B cell (primary cell): ENCODE measurements around the gene SECTM1. TPM values are rescaled to one million over a fixed set of nuclear protein-coding genes. Genes with fewer than 3 reads are reported as not detected.

Experiments
- ATAC-seq: fragments of 200-7000 bp; cut with Tn5 transposase; one replicate; pipeline ENCODE4 v1.10.0; 2021; ENCODE audit warnings: low read depth, mild to moderate bottlenecking, moderate number of reproducible peaks, moderate library complexity
- CTCF ChIA-PET: fragments of 350-600 bp; sonication (Branson Sonifier 250); formaldehyde crosslinking; loops from one replicate; lab custom pipeline; 2021; ENCODE audit warnings: antibody characterized with exemption, inconsistent platforms; lab: Charles Lee
- POLR2A ChIA-PET: fragments of 350-600 bp; sonication (Branson Sonifier 250); formaldehyde crosslinking; loops from one replicate; lab custom pipeline; 2021; ENCODE audit warnings: antibody characterized with exemption; lab: Charles Lee
- DNase-seq: peaks from one replicate; pipeline ENCODE4 v3.0.0; 2013
- H2AFZ ChIP-seq: 2 replicates; pipeline ENCODE4 v1.6.1; 2012; ENCODE audit warnings: mild to moderate bottlenecking, low read depth, low read length; ENCODE audit not compliant: insufficient read depth, poor library complexity, severe bottlenecking
- H3K27ac ChIP-seq, 2 donors: 1 replicate in 1 of 2; 2 replicates in 1 of 2; pipeline ENCODE4 v1.5.1; 2012 to 2013; ENCODE audit warnings: low read length in 2 of 2, mild to moderate bottlenecking in 2 of 2, moderate library complexity in 1 of 2
- H3K27me3 ChIP-seq, 4 experiments: fragments of 200-600 bp in 1 of 4; sonication (generic) in 1 of 4; replicated peaks in 1 of 4; 1 replicate in 2 of 4; 2 replicates in 2 of 4; pipeline versions ENCODE4 v1.6.1 to v1.7.0; 2013 to 2016; ENCODE audit warnings: low read length in 3 of 4, mild to moderate bottlenecking in 2 of 4, mixed read lengths in 1 of 4, moderate library complexity in 1 of 4; ENCODE audit not compliant: insufficient read depth in 4 of 4, control insufficient read depth in 3 of 4; ENCODE audit errors: control extremely low read depth in 1 of 4
- H3K36me3 ChIP-seq, 2 experiments: replicated peaks in 1 of 2; 1 replicate in 1 of 2; 2 replicates in 1 of 2; pipeline versions ENCODE4 v1.6.1 to v1.7.1; 2013; ENCODE audit warnings: low read length in 1 of 2; ENCODE audit not compliant: insufficient read depth in 2 of 2, control insufficient read depth in 1 of 2; ENCODE audit errors: control extremely low read depth in 1 of 2, extremely low read depth in 1 of 2
- H3K4me1 ChIP-seq, 2 donors: fragments of 200-600 bp in 1 of 2; sonication (generic) in 1 of 2; 1 replicate in 1 of 2; 2 replicates in 1 of 2; pipeline versions ENCODE4 v1.5.1 to v1.6.1; 2013 to 2017; ENCODE audit warnings: low read length in 2 of 2; ENCODE audit not compliant: control insufficient read depth in 2 of 2, insufficient read depth in 2 of 2
- H3K4me2 ChIP-seq: replicated peaks from 2 replicates; pipeline ENCODE3; 2012; ENCODE audit warnings: mild to moderate bottlenecking, low read depth, low read length; ENCODE audit not compliant: poor library complexity, severe bottlenecking
- H3K4me3 ChIP-seq, 5 experiments: fragments of 200-600 bp in 1 of 5; sonication (generic) in 1 of 5; 1 replicate in 3 of 5; 2 replicates in 2 of 5; pipeline versions ENCODE4 v1.5.1 to v1.7.0; 2011 to 2016; ENCODE audit warnings: low read length in 4 of 5, mild to moderate bottlenecking in 4 of 5, low read depth in 2 of 5, control low read depth in 1 of 5, moderate library complexity in 1 of 5; ENCODE audit not compliant: insufficient read depth in 1 of 5; ENCODE audit errors: control extremely low read depth in 1 of 5, extremely low read depth in 1 of 5
- H3K79me2 ChIP-seq: fragments of 200-600 bp; sonication (generic); one replicate; pipeline ENCODE4 v1.6.0; 2016; ENCODE audit warnings: low read length; ENCODE audit not compliant: control insufficient read depth, insufficient read depth
- H3K9ac ChIP-seq: fragments of 200-600 bp; sonication (generic); 2 replicates; pipeline ENCODE4 v1.6.1; 2017; ENCODE audit warnings: mild to moderate bottlenecking, low read length, moderate library complexity
- H3K9me3 ChIP-seq, 3 donors: one replicate each; pipeline versions ENCODE4 v1.6.1 to v1.7.1; 2013; ENCODE audit warnings: low read length in 2 of 3; ENCODE audit not compliant: control insufficient read depth in 2 of 3, insufficient read depth in 1 of 3; ENCODE audit errors: control extremely low read depth in 1 of 3
- H4K20me1 ChIP-seq: 2 replicates; pipeline ENCODE4 v1.6.0; 2012; ENCODE audit warnings: mild to moderate bottlenecking, low read length; ENCODE audit not compliant: insufficient read depth, control insufficient read depth, poor library complexity, severe bottlenecking
- H3K27ac Mint-ChIP-seq: one replicate; pipeline ENCODE4 v1.8.0; 2021; ENCODE audit warnings: mixed read lengths
- H3K27me3 Mint-ChIP-seq: one replicate; pipeline ENCODE4 v1.8.0; 2021; ENCODE audit warnings: mixed read lengths
- H3K4me1 Mint-ChIP-seq: one replicate; pipeline ENCODE4 v1.8.0; 2021; ENCODE audit warnings: mixed read lengths
- H3K4me3 Mint-ChIP-seq: one replicate; pipeline ENCODE4 v1.8.0; 2021; ENCODE audit warnings: mixed read lengths
- H3K9me3 Mint-ChIP-seq: one replicate; pipeline ENCODE4 v1.8.0; 2022; ENCODE audit warnings: mixed read lengths; ENCODE audit not compliant: insufficient read depth
- CTCF ChIP-seq: fragments of 200-600 bp; IDR thresholded peaks from one replicate; pipeline ENCODE4 v1.8.0; 2022; ENCODE audit warnings: antibody characterized with exemption, mild to moderate bottlenecking
- EZH2 ChIP-seq: IDR thresholded peaks from 2 replicates; pipeline ENCODE4 v1.6.1; 2012; ENCODE audit warnings: borderline replicate concordance, low read depth, mild to moderate bottlenecking, moderate library complexity, low read length; ENCODE audit not compliant: insufficient read depth, poor library complexity, severe bottlenecking
- WGBS: methylation state at CpG from one replicate; pipeline ENCODE4 v1.1.5; 2013; ENCODE audit warnings: missing lambda C conversion rate; ENCODE audit not compliant: insufficient coverage; 5-methylcytosine and 5-hydroxymethylcytosine counted together
- intact Hi-C: fragments of 100-400 bp; cut with micrococcal nuclease; formaldehyde crosslinking; loops from one replicate; pipeline ENCODE4 v1.10.0; 2022
- polyA plus RNA-seq: library from polyadenylated mRNA; depleted of rRNA; stranded (reverse); fragments of >200 nt; gene quantifications from 2 replicates; pipeline ENCODE4 v1.2.3, GENCODE V29; 2012
- total RNA-seq, 2 donors: library from RNA; stranded (reverse); fragments of 120-200 nt in 1 of 2; gene quantifications; 1 replicate in 1 of 2; 2 replicates in 1 of 2; pipeline versions ENCODE4 v1.2.3 to v1.2.4, GENCODE V29; 2013 to 2022

The SECTM1 gene
- total and polyA plus RNA-seq, 2 donors (not counting 1 experiment from before 2014, with no cell fraction given), result 0.17 to 1.2 TPM

- Mint-ChIP-seq H3K4me3 (no peak overlapping the region), H3K27ac (no peak overlapping the region), H3K9me3 (no peaks in the 10 kb centered on the region), H3K27me3 (peaks cover 36% of the 10 kb centered on the region), H3K4me1 (peaks cover 17% of the 10 kb centered on the region)
- DNase-seq (no peak), ATAC-seq (no peak)
- H2AFZ ChIP-seq, result no peak overlapping the region
- H3K4me3 ChIP-seq, result no peak overlapping the region
- H3K27ac ChIP-seq, result no peak overlapping the region
- peaks cover 23% of the 10 kb centered on the region in 2 donors for H3K4me1 ChIP-seq
- H3K27me3 ChIP-seq, result peaks cover 0 to 25% (median 9%) of the 10 kb centered on the region in 4 experiments
- TF ChIP-seq CTCF (no peak), EZH2 (no peak)
- no peak overlapping the region for H3K4me2 ChIP-seq
- POLR2A ChIA-PET, result no interaction called here
- H3K9ac ChIP-seq, result no peak overlapping the region
- intact Hi-C loops, result no loop called here
- no peaks in the 10 kb centered on the region for H3K36me3 ChIP-seq
- CTCF ChIA-PET, result interaction anchor here (0.6 kb wide), 1 partner anchor 102 kb away, joined by 3 read pairs; no protein-coding TSS in a partner anchor
- no peaks in the 10 kb centered on the region for H3K79me2 ChIP-seq
- no peaks in the 10 kb centered on the region for H4K20me1 ChIP-seq
- WGBS, result 98% methylated on average over 7 of the region's 14 CpGs
- peaks cover 0 to 7% (median 0%) of the 10 kb centered on the region in 3 donors for H3K9me3 ChIP-seq
These were observed 34.4 kb upstream of the SECTM1 start for GRCh38 chr17:82367724-82368524.

GRCh38 chr17:82366749-82367148 is 33.2 kb upstream of the SECTM1 start:
- no peak overlapping the region for H3K4me3 Mint-ChIP-seq
- 100% methylated on average over 1 of the region's 7 CpGs for WGBS
- Histone ChIP-seq H3K27me3 (peaks cover 0 to 15% (median 3%) of the 10 kb centered on the region in 4 experiments), H3K79me2 (no peaks in the 10 kb centered on the region), H3K4me2 (no peak overlapping the region), H3K9me3 (no peaks in the 10 kb centered on the region), H3K4me3 (no peak overlapping the region), H2AFZ (no peak overlapping the region), H4K20me1 (no peaks in the 10 kb centered on the region), H3K36me3 (no peaks in the 10 kb centered on the region), H3K27ac (no peak overlapping the region), H3K4me1 (peaks cover 12% of the 10 kb centered on the region in 2 donors), H3K9ac (no peak overlapping the region)
- DNase-seq (no peak), ATAC-seq (no peak)
- peaks cover 30% of the 10 kb centered on the region for H3K27me3 Mint-ChIP-seq
- H3K27ac Mint-ChIP-seq, result no peak overlapping the region
- H3K4me1 Mint-ChIP-seq, result peaks cover 11% of the 10 kb centered on the region
- ChIA-PET CTCF (interaction anchor here (0.5 kb wide), 1 partner anchor 1883 kb away, joined by 3 read pairs; no protein-coding TSS in a partner anchor), POLR2A (no interaction called here)
- H3K9me3 Mint-ChIP-seq, result no peaks in the 10 kb centered on the region
- intact Hi-C loops, result no loop called here
- no peak for TF ChIP-seq CTCF
- no peak for TF ChIP-seq EZH2
